Measurements from ENCODE around the gene FMO5.
"Not testable (repeated sequence)": the region's sequence is repeated elsewhere in the genome, so short reads cannot be mapped to it uniquely, and the experiment has no call there.

DNA sequence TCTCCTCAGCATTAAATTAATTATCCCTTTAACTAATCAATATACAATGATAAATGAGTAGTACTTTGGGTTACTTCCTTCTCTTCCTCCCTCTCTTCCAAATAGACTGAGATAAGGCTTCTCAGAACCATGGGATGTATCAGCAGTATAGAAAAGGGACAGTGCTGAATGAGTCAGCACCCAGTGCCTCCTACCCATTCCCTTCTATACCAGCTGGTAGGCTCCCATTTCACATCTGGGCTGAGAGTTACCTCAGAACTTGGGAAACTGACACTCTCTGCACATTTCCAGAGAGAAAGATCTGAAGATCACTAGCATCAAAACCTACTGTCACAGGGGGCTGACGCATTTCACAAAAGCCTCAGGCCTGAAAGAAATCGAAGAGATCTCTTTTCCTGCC is 68.0 kb downstream of the FMO5 start:
- TF ChIP-seq YY1 (IDR thresholded peaks at IDR 0.05; ENCODE audit: insufficient read depth, insufficient read length); ZNF274 (IDR thresholded peaks at IDR 0.05; ENCODE audit: low read depth, low read length): not testable (repeated sequence)
